ENCODE data around the gene CDK6. TPM values are rescaled to one million over a fixed set of nuclear protein-coding genes. Genes with fewer than 3 reads are reported as not detected.
A peak's percentile ranks its signal among the peaks of the same experiment; 100 is the strongest.

Gene CDK6
- total RNA-seq, 3 donors from 2014 or later (not counting 1 experiment from before 2014, with no cell fraction given), result 41.1 to 46.3 (median 45.1) TPM

DNA sequence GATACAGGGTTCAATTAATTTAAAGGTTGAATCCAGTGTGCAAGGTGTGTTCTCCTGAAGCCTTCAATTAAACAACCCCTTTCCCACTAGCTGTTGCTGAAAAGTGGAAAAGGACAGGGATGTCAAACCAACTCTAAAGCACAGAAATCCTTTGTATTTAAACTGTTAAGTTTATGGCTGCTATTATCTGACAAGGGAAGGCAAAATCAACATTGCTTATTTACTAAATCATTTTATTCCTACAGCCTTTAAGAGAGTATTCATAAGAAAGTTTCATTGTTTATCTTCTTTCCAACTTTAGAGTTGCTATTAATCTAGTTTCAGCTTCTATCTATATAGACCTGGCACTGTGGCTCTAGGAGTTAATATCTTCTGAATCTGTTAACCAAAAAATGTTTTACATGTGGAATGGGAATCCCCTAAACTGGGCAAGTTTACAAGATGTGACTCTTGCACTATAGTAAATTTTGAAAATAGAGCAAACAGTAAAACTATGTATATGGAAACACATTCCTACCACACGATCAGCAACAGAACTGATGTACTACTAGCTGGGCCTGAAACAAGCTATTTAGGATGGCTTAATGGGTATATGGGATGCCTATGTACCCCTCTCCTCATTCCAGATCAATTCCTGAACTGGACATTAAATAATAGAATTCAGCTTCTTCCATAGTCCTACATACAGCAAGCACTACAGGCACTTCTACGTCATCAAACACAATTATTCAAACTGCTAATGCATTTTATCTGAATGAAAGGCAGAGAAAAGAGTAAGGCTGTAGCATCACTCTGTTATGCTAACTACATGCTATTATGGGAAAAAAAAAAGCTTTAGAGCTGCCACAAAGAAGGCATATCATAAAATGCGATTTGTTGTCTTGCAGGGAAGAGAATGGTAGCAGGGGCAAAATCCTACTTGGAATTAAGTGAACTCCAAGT is 52.8 kb downstream of the CDK6 start:
- ATAC-seq, result peak in 1 of 3 donors; percentile 28
- H3K9me3 ChIP-seq (ENCODE audit: control insufficient read depth, insufficient read depth, low read length), result peaks cover under 1% of the 10 kb centered on the region

DNA sequence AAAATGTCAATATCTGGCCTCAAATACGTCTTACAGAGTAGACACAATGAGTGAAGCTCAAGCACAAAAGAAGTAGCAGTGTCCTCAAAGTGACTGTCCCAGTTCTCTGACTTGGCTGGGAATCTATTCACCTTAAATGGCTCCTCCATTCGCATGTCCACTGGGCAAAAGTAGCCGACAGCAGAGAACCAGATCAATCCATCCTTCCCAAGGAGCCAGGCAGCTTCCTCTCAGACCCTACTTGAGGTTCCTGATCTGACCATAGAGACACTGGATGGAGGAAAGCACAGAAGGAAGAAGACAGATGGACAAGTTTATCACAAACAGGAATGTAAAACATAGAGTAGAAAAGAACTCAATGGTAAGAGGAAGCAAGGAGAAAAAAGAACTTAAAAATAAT is 53.5 kb downstream of the CDK6 start:
- no peak for ATAC-seq
- Histone ChIP-seq H3K27ac (ENCODE audit: low read length) (no peak overlapping the region), H3K4me1 (ENCODE audit: control insufficient read depth, insufficient read depth, low read length) (no peaks in the 10 kb centered on the region), H3K4me3 (ENCODE audit: low read length) (no peak overlapping the region), H3K27me3 (ENCODE audit: control insufficient read depth, insufficient read depth, low read length) (no peaks in the 10 kb centered on the region), H3K36me3 (ENCODE audit: control insufficient read depth, insufficient read depth, low read length) (no peaks in the 10 kb centered on the region), H3K9me3 (ENCODE audit: control insufficient read depth, insufficient read depth, low read length) (no peaks in the 10 kb centered on the region)
- 89% methylated on average over 3 of the region's 3 CpGs for WGBS (ENCODE audit: insufficient coverage)
- Mint-ChIP-seq H3K27me3 (ENCODE audit: low read depth in 2 of 2) (no peaks in the 10 kb centered on the region), H3K4me1 (peaks cover 43 to 48% of the 10 kb centered on the region in 2 donors), H3K9me3 (no peaks in the 10 kb centered on the region), H3K27ac (peak overlapping the region in 1 of 2 donors; percentile 7), H3K36me3 (no peaks in the 10 kb centered on the region), H3K4me3 (no peak overlapping the region)
- TF ChIP-seq, protein P1, sequence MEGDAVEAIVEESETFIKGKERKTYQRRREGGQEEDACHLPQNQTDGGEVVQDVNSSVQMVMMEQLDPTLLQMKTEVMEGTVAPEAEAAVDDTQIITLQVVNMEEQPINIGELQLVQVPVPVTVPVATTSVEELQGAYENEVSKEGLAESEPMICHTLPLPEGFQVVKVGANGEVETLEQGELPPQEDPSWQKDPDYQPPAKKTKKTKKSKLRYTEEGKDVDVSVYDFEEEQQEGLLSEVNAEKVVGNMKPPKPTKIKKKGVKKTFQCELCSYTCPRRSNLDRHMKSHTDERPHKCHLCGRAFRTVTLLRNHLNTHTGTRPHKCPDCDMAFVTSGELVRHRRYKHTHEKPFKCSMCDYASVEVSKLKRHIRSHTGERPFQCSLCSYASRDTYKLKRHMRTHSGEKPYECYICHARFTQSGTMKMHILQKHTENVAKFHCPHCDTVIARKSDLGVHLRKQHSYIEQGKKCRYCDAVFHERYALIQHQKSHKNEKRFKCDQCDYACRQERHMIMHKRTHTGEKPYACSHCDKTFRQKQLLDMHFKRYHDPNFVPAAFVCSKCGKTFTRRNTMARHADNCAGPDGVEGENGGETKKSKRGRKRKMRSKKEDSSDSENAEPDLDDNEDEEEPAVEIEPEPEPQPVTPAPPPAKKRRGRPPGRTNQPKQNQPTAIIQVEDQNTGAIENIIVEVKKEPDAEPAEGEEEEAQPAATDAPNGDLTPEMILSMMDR (IDR thresholded peaks at IDR 0.05), result no peak
- intact Hi-C loops (cut with micrococcal nuclease), result no loop called here
- no peak for DNase-seq

More for the DNA sequence above, 52.8 kb downstream of the CDK6 start:
- no peak overlapping the region for H3K4me3 Mint-ChIP-seq
- H3K27me3 Mint-ChIP-seq (ENCODE audit: low read depth in 2 of 2), result no peaks in the 10 kb centered on the region
- H3K36me3 Mint-ChIP-seq, result no peaks in the 10 kb centered on the region
- H3K4me1 Mint-ChIP-seq, result peaks cover 39 to 48% of the 10 kb centered on the region in 2 donors
- TF ChIP-seq, protein P1 (IDR thresholded peaks at IDR 0.05), result no peak
- WGBS (ENCODE audit: insufficient coverage), result 100% methylated on average over 1 of the region's 3 CpGs
- H3K9me3 Mint-ChIP-seq, result peaks cover 2% of the 10 kb centered on the region in 2 donors
- Histone ChIP-seq H3K4me3 (ENCODE audit: low read length) (no peak overlapping the region), H3K36me3 (ENCODE audit: control insufficient read depth, insufficient read depth, low read length) (no peaks in the 10 kb centered on the region), H3K27ac (ENCODE audit: low read length) (no peak overlapping the region), H3K27me3 (ENCODE audit: control insufficient read depth, insufficient read depth, low read length) (no peaks in the 10 kb centered on the region), H3K4me1 (ENCODE audit: control insufficient read depth, insufficient read depth, low read length) (no peaks in the 10 kb centered on the region)
- DNase-seq, result no peak
- H3K27ac Mint-ChIP-seq, result peak overlapping the region in 1 of 2 donors; percentile 7
- intact Hi-C loops (cut with micrococcal nuclease), result no loop called here

DNA sequence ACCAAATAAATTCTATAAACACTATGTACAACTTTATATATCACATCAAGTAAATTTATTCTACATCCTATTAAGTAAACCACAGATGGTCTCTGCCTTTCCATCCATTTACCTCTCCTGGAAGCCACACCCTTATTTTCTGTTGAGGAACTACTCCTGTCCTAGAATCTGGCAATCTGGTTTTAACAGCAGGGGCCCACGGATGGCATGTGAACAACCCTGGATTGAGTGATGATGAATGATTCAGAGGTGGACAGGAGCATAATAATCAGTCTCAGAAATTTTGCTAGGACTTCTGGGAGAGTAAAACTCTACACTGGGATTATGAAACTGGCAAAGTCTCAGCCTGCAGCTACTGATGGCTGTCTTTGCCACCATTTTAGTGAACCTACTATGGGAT is 54.1 kb downstream of the CDK6 start:
- H3K9me3 Mint-ChIP-seq, result no peaks in the 10 kb centered on the region
- no peak overlapping the region for H3K4me3 Mint-ChIP-seq
- ATAC-seq (no peak), DNase-seq (no peak)
- no peak overlapping the region for H3K4me3 ChIP-seq (ENCODE audit: low read length)
- peaks cover 45 to 48% of the 10 kb centered on the region in 2 donors for H3K4me1 Mint-ChIP-seq
- H3K27me3 ChIP-seq (ENCODE audit: control insufficient read depth, insufficient read depth, low read length), result no peaks in the 10 kb centered on the region
- H3K9me3 ChIP-seq (ENCODE audit: control insufficient read depth, insufficient read depth, low read length), result no peaks in the 10 kb centered on the region
- peak overlapping the region; percentile 10 to 40 for H3K27ac Mint-ChIP-seq
- intact Hi-C loops (cut with micrococcal nuclease), result no loop called here
- TF ChIP-seq, protein P1 (IDR thresholded peaks at IDR 0.05), result no peak
- no peaks in the 10 kb centered on the region for H3K27me3 Mint-ChIP-seq (ENCODE audit: low read depth in 2 of 2)
- no peaks in the 10 kb centered on the region for H3K4me1 ChIP-seq (ENCODE audit: control insufficient read depth, insufficient read depth, low read length)
- no peak overlapping the region for H3K27ac ChIP-seq (ENCODE audit: low read length)
- no peaks in the 10 kb centered on the region for H3K36me3 Mint-ChIP-seq
- H3K36me3 ChIP-seq (ENCODE audit: control insufficient read depth, insufficient read depth, low read length), result no peaks in the 10 kb centered on the region
- WGBS (ENCODE audit: insufficient coverage), result 59% methylated on average over 1 of the region's 1 CpG
